Right lobe of liver (tissue), 4 donors: ENCODE measurements around the gene SMPDL3A.

Experiments
- POLR2A ChIP-seq: fragments of 450-650 bp; IDR thresholded peaks from one replicate; pipeline ENCODE4 v1.6.1; 2017; ENCODE audit warnings: antibody characterized with exemption, mild to moderate bottlenecking
- TF ChIP-seq, protein P1 (sequence below), 4 donors: fragments of 200-600 bp in 3 of 4; fragments of 450-650 bp in 1 of 4; IDR thresholded peaks; one replicate each; pipeline versions ENCODE4 v1.5.1 to v1.8.0; 2016 to 2022; ENCODE audit warnings: antibody characterized with exemption in 4 of 4, mild to moderate bottlenecking in 2 of 4
- donor health status: DM: no; HTN: no; CAD: no.
- donor health status: DM: no; HTN: no; CAD: no.
- donor health status: DM: no; HTN: yes; CAD: no.

GRCh38 chr6:122779667-122780066, 9.4 kb upstream of the SMPDL3A start, which contains the start of gene FABP7:
- TF ChIP-seq, protein P1, sequence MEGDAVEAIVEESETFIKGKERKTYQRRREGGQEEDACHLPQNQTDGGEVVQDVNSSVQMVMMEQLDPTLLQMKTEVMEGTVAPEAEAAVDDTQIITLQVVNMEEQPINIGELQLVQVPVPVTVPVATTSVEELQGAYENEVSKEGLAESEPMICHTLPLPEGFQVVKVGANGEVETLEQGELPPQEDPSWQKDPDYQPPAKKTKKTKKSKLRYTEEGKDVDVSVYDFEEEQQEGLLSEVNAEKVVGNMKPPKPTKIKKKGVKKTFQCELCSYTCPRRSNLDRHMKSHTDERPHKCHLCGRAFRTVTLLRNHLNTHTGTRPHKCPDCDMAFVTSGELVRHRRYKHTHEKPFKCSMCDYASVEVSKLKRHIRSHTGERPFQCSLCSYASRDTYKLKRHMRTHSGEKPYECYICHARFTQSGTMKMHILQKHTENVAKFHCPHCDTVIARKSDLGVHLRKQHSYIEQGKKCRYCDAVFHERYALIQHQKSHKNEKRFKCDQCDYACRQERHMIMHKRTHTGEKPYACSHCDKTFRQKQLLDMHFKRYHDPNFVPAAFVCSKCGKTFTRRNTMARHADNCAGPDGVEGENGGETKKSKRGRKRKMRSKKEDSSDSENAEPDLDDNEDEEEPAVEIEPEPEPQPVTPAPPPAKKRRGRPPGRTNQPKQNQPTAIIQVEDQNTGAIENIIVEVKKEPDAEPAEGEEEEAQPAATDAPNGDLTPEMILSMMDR (IDR thresholded peaks at IDR 0.05) = no peak
- no peak for TF ChIP-seq POLR2A
